Heart left ventricle (tissue), 16 donors: ENCODE data around the gene ZSCAN5A. TPM values are rescaled to one million over a fixed set of nuclear protein-coding genes. Genes with fewer than 3 reads are reported as not detected.

Source experiments
- ATAC-seq, 4 donors: fragments of 200-7000 bp; cut with Tn5 transposase; one replicate each; pipeline ENCODE4 v1.9.1; 2020 to 2022; ENCODE audit warnings: moderate library complexity in 4 of 4, mild to moderate bottlenecking in 3 of 4, moderate number of reproducible peaks in 1 of 4
- DNase-seq, 5 donors: peaks; one replicate each; pipeline ENCODE4 v3.0.0-alpha.2; 2020
- H3K27ac ChIP-seq, 12 donors: fragments of 200-600 bp; sonication (generic) in 4 of 12; one replicate each; pipeline versions ENCODE4 v1.5.0 to v1.8.0; 2016 to 2022; ENCODE audit warnings: mild to moderate bottlenecking in 2 of 12
- H3K27me3 ChIP-seq, 9 donors: fragments of 200-600 bp; sonication (generic) in 2 of 9; one replicate each; pipeline versions ENCODE4 v1.5.1 to v1.8.0; 2016 to 2022; ENCODE audit warnings: mild to moderate bottlenecking in 3 of 9
- H3K36me3 ChIP-seq, 9 donors: fragments of 200-600 bp; sonication (generic) in 2 of 9; one replicate each; pipeline versions ENCODE4 v1.5.0 to v1.8.0; 2018 to 2022; ENCODE audit warnings: mild to moderate bottlenecking in 2 of 9
- H3K4me1 ChIP-seq, 12 donors: fragments of 200-600 bp; sonication (generic) in 4 of 12; one replicate each; pipeline versions ENCODE4 v1.5.0 to v1.8.0; 2016 to 2022; ENCODE audit warnings: mild to moderate bottlenecking in 3 of 12
- H3K4me3 ChIP-seq, 12 donors: fragments of 200-600 bp; sonication (generic) in 4 of 12; one replicate each; pipeline versions ENCODE4 v1.5.0 to v1.8.0; 2017 to 2022; ENCODE audit warnings: mild to moderate bottlenecking in 9 of 12, moderate library complexity in 4 of 12
- H3K9me3 ChIP-seq, 12 donors: fragments of 200-600 bp; sonication (generic) in 4 of 12; one replicate each; pipeline versions ENCODE4 v1.5.0 to v1.8.0; 2016 to 2022; ENCODE audit warnings: mild to moderate bottlenecking in 1 of 12
- CTCF ChIP-seq, 12 donors: fragments of 200-600 bp; sonication (generic) in 4 of 12; IDR thresholded peaks; one replicate each; pipeline versions ENCODE4 v1.5.0 to v1.8.0; 2018 to 2022; ENCODE audit warnings: antibody characterized with exemption in 12 of 12, mild to moderate bottlenecking in 5 of 12
- POLR2A ChIP-seq, 2 donors: fragments of 450-650 bp; IDR thresholded peaks; one replicate each; pipeline ENCODE4 v1.6.1; 2017; ENCODE audit warnings: antibody characterized with exemption in 2 of 2, mild to moderate bottlenecking in 2 of 2, moderate library complexity in 2 of 2
- WGBS, 4 donors: extraction: QIAGEN DNeasy Blood & Tissue Kit in 2 of 4; methylation state at CpG; one replicate each; pipeline versions ENCODE4 v1.1.5 to v1.1.7; 2013 to 2018; 5-methylcytosine and 5-hydroxymethylcytosine counted together
- intact Hi-C, 10 donors: fragments of 100-400 bp; cut with DNase I; formaldehyde crosslinking; loops; one replicate each; pipeline versions ENCODE4 v1.11.1 to v1.14.2; 2022
- polyA plus RNA-seq, 2 donors: library from polyadenylated mRNA; stranded (reverse); fragments of 200-250 nt; gene quantifications; one replicate each; pipeline ENCODE4 v1.2.3, GENCODE V29; 2013
- total RNA-seq, 9 donors: library from RNA; depleted of rRNA in 2 of 9; stranded (reverse); fragments of >200 nt in 2 of 9; fragmentation: NEBNext Ultra II Directional in 3 of 9; extraction: Animal tissue kit (Norgen Biotek cat#: 25700) in 3 of 9; gene quantifications; one replicate each; pipeline versions ENCODE4 v1.1.0 to v1.2.4, GENCODE V29; 2016 to 2023
- donor health status: ischemic (EF 13 %, LVEDD 7.1; RV severe dilation, severe dysfunction).
- donor health status: healthy with polysubstance abuse.
- donor health status: DM: no; HTN: yes; CAD: no.
- donor health status: DM: no; HTN: no; CAD: no.
- donor health status: ischemic (EF 25% LVEDD 6.9; RV normal size, moderate dysfunction).
- donor health status: ischemic (EF 25% LVEDD 5.7; RV mildly dilated, moderate dysfunction).
- donor health status: healthy.
- donor health status: DM: yes; HTN: yes; CAD: no.
- donor health status: ischemic (EF 35%, LVEDD 5.7; RV mildly dilated, moderate dysfunction).
- donor health status: nonischemic (EF 11% LVEDD 7.7; RV severe dilation, severe dysfunction).
- donor health status: DM: yes; HTN: yes; CAD: no.
- donor health status: PGD.
- donor health status: ischemic (EF 29% LVEDD 5.4; RV normal size, mild dysfunction).
- donor health status: nonischemic (EF 23%, LVEDD 6.1; RV moderate dilation, normal function).

The ZSCAN5A gene
- total and polyA plus RNA-seq, 11 donors, result 3.3 to 26.6 (median 17.7) TPM

- Histone ChIP-seq H3K4me3 (no peak overlapping the region), H3K36me3 (no peaks in the 10 kb centered on the region), H3K27ac (no peak overlapping the region), H3K27me3 (peaks cover 0 to 29% (median 9%) of the 10 kb centered on the region in 9 donors), H3K4me1 (peaks cover 0 to 6% (median 0%) of the 10 kb centered on the region in 12 donors), H3K9me3 (no peaks in the 10 kb centered on the region)
- TF ChIP-seq POLR2A (IDR thresholded peaks at IDR 0.05), result no peak
- TF ChIP-seq CTCF (IDR thresholded peaks at IDR 0.05), result no peak
- intact Hi-C loops, result loop anchor here in 3 of 10 donors (5.0 to 10.0 kb wide), 4 partner anchors 97 to 181 kb away; no protein-coding TSS in a partner anchor
- 7 to 14% (median 11%) methylated on average over 9 of the region's 9 CpGs for WGBS, 4 donors
- DNase-seq, result no peak
- ATAC-seq, result no peak
These were observed 140.6 kb downstream of the ZSCAN5A start for GRCh38 chr19:56174086-56174485.

Other genes starting within 250 kb of the ZSCAN5A start
- gene ZNF787, start 193.5 kb downstream of the ZSCAN5A start, total RNA-seq, result 10 to 100 TPM; 11.6 to 40.8 (median 24.9) TPM
- gene ZNF787, start 193.5 kb downstream of the ZSCAN5A start, polyA plus RNA-seq, result 10 to 100 TPM; 39.1 to 39.6 TPM
- gene ZNF444, start 173.6 kb downstream of the ZSCAN5A start, total RNA-seq, result 10 to 100 TPM; 14.8 to 35.8 (median 20.1) TPM
- 10 to 100 TPM; 15.9 to 21.4 TPM for gene ZNF444, start 173.6 kb downstream of the ZSCAN5A start, polyA plus RNA-seq
- gene GALP, start 138.8 kb downstream of the ZSCAN5A start, total RNA-seq, result not detected
- gene GALP, start 138.8 kb downstream of the ZSCAN5A start, polyA plus RNA-seq, result not detected
- not detected for gene ZSCAN5B, start 117.1 kb downstream of the ZSCAN5A start, total RNA-seq
- gene ZSCAN5B, start 117.1 kb downstream of the ZSCAN5A start, polyA plus RNA-seq, result under 1 TPM in 1 of 2 donors, not detected in 1; 0.04 TPM
- not detected for gene ZSCAN5C, start 112.6 kb downstream of the ZSCAN5A start, total RNA-seq
- not detected for gene ZSCAN5C, start 112.6 kb downstream of the ZSCAN5A start, polyA plus RNA-seq
- gene EDDM13, start 42.1 kb downstream of the ZSCAN5A start, total RNA-seq, result not detected
- under 1 TPM in 1 of 2 donors, not detected in 1; 0.42 TPM for gene EDDM13, start 42.1 kb downstream of the ZSCAN5A start, polyA plus RNA-seq
- 1 to 10 TPM; 3.5 to 6.2 (median 4.7) TPM for gene ZNF582, start 78.7 kb upstream of the ZSCAN5A start, total RNA-seq
- gene ZNF582, start 78.7 kb upstream of the ZSCAN5A start, polyA plus RNA-seq, result 1 to 10 TPM; 6.3 to 7.2 TPM
- 1 to 10 TPM; 4.1 to 7.9 (median 5.4) TPM for gene ZNF583, start 89.5 kb upstream of the ZSCAN5A start, total RNA-seq
- 1 to 10 TPM; 3.3 to 4.9 TPM for gene ZNF583, start 89.5 kb upstream of the ZSCAN5A start, polyA plus RNA-seq
- gene ZNF667, start 162.5 kb upstream of the ZSCAN5A start, total RNA-seq, result 1 to 10 TPM; 1.9 to 7.7 (median 4.7) TPM
- gene ZNF667, start 162.5 kb upstream of the ZSCAN5A start, polyA plus RNA-seq, result 1 to 10 TPM; 2.2 to 4.3 TPM
- gene ZNF471, start 193.0 kb upstream of the ZSCAN5A start, total RNA-seq, result 1 to 10 TPM; 3.3 to 7.9 (median 4.7) TPM
- 1 to 10 TPM; 2.3 to 3.4 TPM for gene ZNF471, start 193.0 kb upstream of the ZSCAN5A start, polyA plus RNA-seq
- gene ZFP28, start 224.1 kb upstream of the ZSCAN5A start, total RNA-seq, result 1 to 10 TPM; 4.1 to 7.5 (median 5.4) TPM
- gene ZFP28, start 224.1 kb upstream of the ZSCAN5A start, polyA plus RNA-seq, result 1 to 10 TPM; 3.8 to 8.6 TPM